ENCODE measurements around the gene CTAGE6. TPM values are rescaled to one million over a fixed set of nuclear protein-coding genes. Genes with fewer than 3 reads are reported as not detected.

Gene CTAGE6, protein sequence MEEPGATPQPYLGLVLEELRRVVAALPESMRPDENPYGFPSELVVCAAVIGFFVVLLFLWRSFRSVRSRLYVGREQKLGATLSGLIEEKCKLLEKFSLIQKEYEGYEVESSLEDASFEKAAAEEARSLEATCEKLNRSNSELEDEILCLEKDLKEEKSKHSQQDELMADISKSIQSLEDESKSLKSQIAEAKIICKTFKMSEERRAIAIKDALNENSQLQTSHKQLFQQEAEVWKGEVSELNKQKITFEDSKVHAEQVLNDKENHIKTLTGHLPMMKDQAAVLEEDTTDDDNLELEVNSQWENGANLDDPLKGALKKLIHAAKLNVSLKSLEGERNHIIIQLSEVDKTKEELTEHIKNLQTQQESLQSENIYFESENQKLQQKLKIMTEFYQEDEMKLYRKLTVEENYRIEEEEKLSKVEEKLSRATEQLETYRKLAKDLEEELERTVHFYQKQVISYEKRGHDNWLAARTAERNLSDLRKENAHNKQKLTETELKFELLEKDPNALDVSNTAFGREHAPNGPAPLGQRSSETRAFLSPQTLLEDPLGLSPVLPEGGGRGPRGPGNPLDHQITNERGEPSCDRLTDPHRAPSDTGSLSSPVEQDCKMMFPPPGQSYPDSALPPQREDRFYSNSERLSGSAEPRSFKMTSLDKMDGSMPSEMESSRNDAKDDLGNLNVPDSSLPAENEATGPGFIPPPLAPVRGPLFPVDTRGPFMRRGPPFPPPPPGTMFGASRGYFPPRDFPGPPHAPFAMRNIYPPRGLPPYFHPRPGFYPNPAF
- 2.9 TPM for total RNA-seq

DNA sequence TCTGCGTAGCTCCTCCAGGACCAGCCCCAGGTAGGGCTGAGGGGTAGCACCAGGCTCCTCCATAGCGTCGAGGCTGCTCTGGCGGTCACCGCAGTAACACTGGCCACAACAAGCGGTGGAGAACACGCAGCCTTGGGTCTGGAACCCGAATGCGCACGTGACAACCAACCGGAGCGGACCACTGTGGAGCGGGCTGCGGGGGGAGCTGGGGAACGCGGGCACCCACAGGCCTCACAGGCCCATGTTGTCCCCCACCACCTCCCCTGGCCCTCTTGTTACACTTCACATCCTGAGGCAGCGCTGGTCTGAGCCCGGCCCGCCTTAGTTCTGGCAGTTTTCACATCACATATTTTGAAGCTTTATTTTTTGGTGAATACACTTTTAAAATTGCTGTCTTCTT is at the start of gene CTAGE6:
Gene CTAGE6, minus strand, starts transcription at position 101 of the 400 bp plus-strand sequence. Its CDS starts 38 bp downstream, at position 63.

Other genes starting within 250 kb of the CTAGE6 start
- 1.8 TPM for gene CTAGE15, start 185.9 kb downstream of the CTAGE6 start, total RNA-seq
- gene TCAF2, start 136.7 kb downstream of the CTAGE6 start, total RNA-seq, result 2.3 TPM
- gene TCAF1, start 144.5 kb upstream of the CTAGE6 start, total RNA-seq, result 182 TPM
- not detected for gene OR2F2, start 177.5 kb upstream of the CTAGE6 start, total RNA-seq
- gene OR2F1, start 197.1 kb upstream of the CTAGE6 start, total RNA-seq, result not detected
- not detected for gene OR6B1, start 242.6 kb upstream of the CTAGE6 start, total RNA-seq

All from camera-type eye (tissue), 1 donor.